ENCODE data around the gene AKAP4. TPM values are rescaled to one million over a fixed set of nuclear protein-coding genes. Genes with fewer than 3 reads are reported as not detected.

The AKAP4 gene
- total and polyA plus RNA-seq, 8 donors = not detected

- H3K27me3 ChIP-seq = no peaks in the 10 kb centered on the region
- intact Hi-C loops (cut with DNase I) = no loop called here
- DNase-seq (no peak), ATAC-seq (no peak)
- H3K36me3 ChIP-seq = no peaks in the 10 kb centered on the region
- no peak overlapping the region for H3K4me3 ChIP-seq
- H3K4me1 ChIP-seq = no peaks in the 10 kb centered on the region
- no peaks in the 10 kb centered on the region for H3K9me3 ChIP-seq
- TF ChIP-seq CTCF (IDR thresholded peaks at IDR 0.05) = no peak
- H3K27ac ChIP-seq = no peak overlapping the region
Measured at GRCh38 chrX:50202539-50202938, 1.7 kb upstream of the AKAP4 start.

GRCh38 chrX:50198348-50198747, 2.5 kb downstream of the AKAP4 start:
- ATAC-seq (no peak), DNase-seq (no peak)
- no peak for TF ChIP-seq CTCF (IDR thresholded peaks at IDR 0.05)
- Histone ChIP-seq H3K9me3 (no peaks in the 10 kb centered on the region), H3K4me1 (no peaks in the 10 kb centered on the region), H3K27ac (no peak overlapping the region), H3K36me3 (no peaks in the 10 kb centered on the region), H3K4me3 (no peak overlapping the region), H3K27me3 (no peaks in the 10 kb centered on the region)
- intact Hi-C loops (cut with DNase I) = no loop called here

GRCh38 chrX:50188859-50189600, 11.8 kb downstream of the AKAP4 start:
- ATAC-seq = peak; percentile 18
- Histone ChIP-seq H3K36me3 (no peaks in the 10 kb centered on the region), H3K4me1 (no peaks in the 10 kb centered on the region), H3K4me3 (no peak overlapping the region), H3K9me3 (no peaks in the 10 kb centered on the region), H3K27me3 (no peaks in the 10 kb centered on the region), H3K27ac (no peak overlapping the region)
- intact Hi-C loops (cut with DNase I) = no loop called here
- DNase-seq = no peak
- TF ChIP-seq CTCF (IDR thresholded peaks at IDR 0.05) = no peak

GRCh38 chrX:50183891-50184290, 16.9 kb downstream of the AKAP4 start:
- Histone ChIP-seq H3K9me3 (no peaks in the 10 kb centered on the region), H3K27me3 (no peaks in the 10 kb centered on the region), H3K4me1 (no peaks in the 10 kb centered on the region), H3K36me3 (no peaks in the 10 kb centered on the region), H3K27ac (no peak overlapping the region), H3K4me3 (no peak overlapping the region)
- TF ChIP-seq CTCF (IDR thresholded peaks at IDR 0.05) = no peak
- no peak for DNase-seq
- ATAC-seq = no peak
- intact Hi-C loops (cut with DNase I) = no loop called here

GRCh38 chrX:50180073-50180940, 20.5 kb downstream of the AKAP4 start:
- ATAC-seq = peak; percentile 74
- H3K36me3 ChIP-seq = no peaks in the 10 kb centered on the region

More at GRCh38 chrX:50180073-50180940, 20.5 kb downstream of the AKAP4 start:
- Histone ChIP-seq H3K4me1 (no peaks in the 10 kb centered on the region), H3K27ac (no peak overlapping the region), H3K4me3 (no peak overlapping the region), H3K27me3 (no peaks in the 10 kb centered on the region), H3K9me3 (no peaks in the 10 kb centered on the region)
- intact Hi-C loops (cut with DNase I) = no loop called here
- DNase-seq = no peak
- no peak for TF ChIP-seq CTCF (IDR thresholded peaks at IDR 0.05)

Data from left lung (tissue), 10 donors.